Gastroesophageal sphincter (tissue), 3 donors: ENCODE measurements around the gene GPR62.

ENCODE experiments used
- EP300 ChIP-seq: sonication (generic); formaldehyde crosslinking; IDR thresholded peaks from one replicate; pipeline ENCODE4 v1.6.1; 2017; ENCODE audit warnings: antibody characterized with exemption, mild to moderate bottlenecking
- POLR2A ChIP-seq, 2 donors: fragments of 450-650 bp; IDR thresholded peaks; one replicate each; pipeline ENCODE4 v1.6.1; 2017; ENCODE audit warnings: antibody characterized with exemption in 2 of 2, mild to moderate bottlenecking in 2 of 2, moderate library complexity in 1 of 2
- POLR2AphosphoS5 ChIP-seq: sonication (generic); formaldehyde crosslinking; IDR thresholded peaks from one replicate; pipeline ENCODE4 v1.6.1; 2017; ENCODE audit warnings: antibody characterized with exemption
- TF ChIP-seq, protein P1 (sequence below), 4 experiments: fragments of 200-600 bp in 2 of 4; fragments of 450-650 bp in 2 of 4; sonication (generic) in 1 of 4; IDR thresholded peaks; one replicate each; pipeline ENCODE4 v1.5.1; 2017 to 2019; ENCODE audit warnings: antibody characterized with exemption in 4 of 4, mild to moderate bottlenecking in 2 of 4, moderate library complexity in 2 of 4

GRCh38 chr3:52004163-52004787, 49.1 kb downstream of the GPR62 start:
- TF ChIP-seq, protein P1, sequence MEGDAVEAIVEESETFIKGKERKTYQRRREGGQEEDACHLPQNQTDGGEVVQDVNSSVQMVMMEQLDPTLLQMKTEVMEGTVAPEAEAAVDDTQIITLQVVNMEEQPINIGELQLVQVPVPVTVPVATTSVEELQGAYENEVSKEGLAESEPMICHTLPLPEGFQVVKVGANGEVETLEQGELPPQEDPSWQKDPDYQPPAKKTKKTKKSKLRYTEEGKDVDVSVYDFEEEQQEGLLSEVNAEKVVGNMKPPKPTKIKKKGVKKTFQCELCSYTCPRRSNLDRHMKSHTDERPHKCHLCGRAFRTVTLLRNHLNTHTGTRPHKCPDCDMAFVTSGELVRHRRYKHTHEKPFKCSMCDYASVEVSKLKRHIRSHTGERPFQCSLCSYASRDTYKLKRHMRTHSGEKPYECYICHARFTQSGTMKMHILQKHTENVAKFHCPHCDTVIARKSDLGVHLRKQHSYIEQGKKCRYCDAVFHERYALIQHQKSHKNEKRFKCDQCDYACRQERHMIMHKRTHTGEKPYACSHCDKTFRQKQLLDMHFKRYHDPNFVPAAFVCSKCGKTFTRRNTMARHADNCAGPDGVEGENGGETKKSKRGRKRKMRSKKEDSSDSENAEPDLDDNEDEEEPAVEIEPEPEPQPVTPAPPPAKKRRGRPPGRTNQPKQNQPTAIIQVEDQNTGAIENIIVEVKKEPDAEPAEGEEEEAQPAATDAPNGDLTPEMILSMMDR (IDR thresholded peaks at IDR 0.05): peak in 3 of 4 experiments; percentile 29 to 64 (median 44)
- no peak for TF ChIP-seq POLR2A (IDR thresholded peaks at IDR 0.05)
- TF ChIP-seq POLR2AphosphoS5: no peak
- TF ChIP-seq EP300: no peak
